OCI-LY7 (cell line): ENCODE results near the gene FRMPD1. TPM values are rescaled to one million over a fixed set of nuclear protein-coding genes. Genes with fewer than 3 reads are reported as not detected.

Experiments used
- BruUV-seq: library from RNA; stranded (reverse); fragments of 400-500 nt; replicated peaks from 2 replicates; lab custom pipeline; 2021; lab: Mats Ljungman, UMichigan
- CTCF ChIA-PET: fragments of 300-600 bp; sonication (Branson Sonifier 250); formaldehyde crosslinking; loops from one replicate; lab custom pipeline; 2022; ENCODE audit warnings: antibody characterized with exemption; ENCODE audit not compliant: unreplicated experiment; lab: Charles Lee
- POLR2A ChIA-PET: fragments of 300-600 bp; sonication (Branson Sonifier 250); formaldehyde crosslinking; loops from one replicate; lab custom pipeline; 2022; ENCODE audit warnings: antibody characterized with exemption; lab: Charles Lee
- DNase-seq: peaks from one replicate; pipeline ENCODE4 v3.0.0-alpha.2; 2015; ENCODE audit warnings: low spot score
- H2AFZ ChIP-seq: fragments of 200-600 bp; sonication (generic), shearing (Covaris generic); 2 replicates; pipeline ENCODE4 v1.6.1; 2014; ENCODE audit warnings: mild to moderate bottlenecking, antibody characterized with exemption, low read length, moderate library complexity
- H3K27ac ChIP-seq: fragments of 200-600 bp; sonication (generic); 2 replicates; pipeline ENCODE4 v1.5.1; 2014; ENCODE audit warnings: mixed run types, low read depth, mild to moderate bottlenecking, moderate library complexity, low read length, inconsistent platforms; ENCODE audit not compliant: poor library complexity, severe bottlenecking
- H3K36me3 ChIP-seq: fragments of 200-600 bp; sonication (generic); 2 replicates; pipeline ENCODE4 v1.6.1; 2014; ENCODE audit warnings: mild to moderate bottlenecking, antibody characterized with exemption, low read length, moderate library complexity, mixed read lengths; ENCODE audit not compliant: insufficient read depth
- H3K4me1 ChIP-seq: fragments of 200-600 bp; sonication (generic); 2 replicates; pipeline ENCODE4 v1.5.1; 2014; ENCODE audit warnings: mild to moderate bottlenecking, low read length; ENCODE audit not compliant: insufficient read depth, poor library complexity, severe bottlenecking
- H3K4me2 ChIP-seq: fragments of 200-600 bp; sonication (generic); 2 replicates; pipeline ENCODE4 v1.6.1; 2014; ENCODE audit warnings: mild to moderate bottlenecking, low read length
- H3K4me3 ChIP-seq: fragments of 200-600 bp; sonication (generic); 2 replicates; pipeline ENCODE4 v1.5.1; 2014; ENCODE audit warnings: mild to moderate bottlenecking, low read depth, low read length; ENCODE audit not compliant: poor library complexity, severe bottlenecking
- H3K79me2 ChIP-seq: fragments of 200-600 bp; sonication (generic); 2 replicates; pipeline ENCODE4 v1.6.1; 2016; ENCODE audit warnings: low read depth, mild to moderate bottlenecking, low read length, moderate library complexity, mixed read lengths; ENCODE audit not compliant: insufficient read depth
- H3K9me2 ChIP-seq: fragments of 200-600 bp; sonication (generic); 2 replicates; pipeline ENCODE4 v1.6.1; 2016; ENCODE audit warnings: mild to moderate bottlenecking, low read length, mixed read lengths; ENCODE audit not compliant: insufficient read depth
- H3K9me3 ChIP-seq: fragments of 200-600 bp; sonication (generic); 2 replicates; pipeline ENCODE4 v1.6.1; 2014; ENCODE audit warnings: mild to moderate bottlenecking, mixed run types, low read length, mixed read lengths
- H4K20me1 ChIP-seq: fragments of 200-600 bp; sonication (generic); 2 replicates; pipeline ENCODE4 v1.6.1; 2014; ENCODE audit warnings: mild to moderate bottlenecking, antibody characterized with exemption, low read length, moderate library complexity, mixed read lengths; ENCODE audit not compliant: insufficient read depth
- EZH2phosphoT487 ChIP-seq: fragments of 200-600 bp; sonication (generic); IDR thresholded peaks from 2 replicates; pipeline ENCODE4 v1.6.1; 2018; ENCODE audit warnings: low read depth, borderline replicate concordance, mild to moderate bottlenecking, mixed run types, antibody characterized with exemption, low read length, moderate library complexity, mixed read lengths
- intact Hi-C: fragments of 100-400 bp; cut with micrococcal nuclease; formaldehyde crosslinking; loops from one replicate; pipeline ENCODE4 v1.10.0; 2022; ENCODE audit not compliant: unreplicated experiment
- total RNA-seq, 2 experiments: library from RNA; depleted of rRNA in 1 of 2; stranded (reverse); fragments of >200 nt in 1 of 2; shearing (Covaris generic) in 1 of 2; gene quantifications; 2 replicates each; pipeline ENCODE4 v1.2.3, GENCODE V29; 2014 to 2022
- TF ChIP-seq, protein P1 (sequence below): fragments of 200-600 bp; sonication (generic); conservative IDR thresholded peaks from 2 replicates; pipeline ENCODE4 v1.5.1; 2014; ENCODE audit warnings: mild to moderate bottlenecking, antibody characterized with exemption, low read length, moderate library complexity, mixed read lengths

FRMPD1 gene
- total RNA-seq, 2 experiments from 2014 or later: not detected

DNA sequence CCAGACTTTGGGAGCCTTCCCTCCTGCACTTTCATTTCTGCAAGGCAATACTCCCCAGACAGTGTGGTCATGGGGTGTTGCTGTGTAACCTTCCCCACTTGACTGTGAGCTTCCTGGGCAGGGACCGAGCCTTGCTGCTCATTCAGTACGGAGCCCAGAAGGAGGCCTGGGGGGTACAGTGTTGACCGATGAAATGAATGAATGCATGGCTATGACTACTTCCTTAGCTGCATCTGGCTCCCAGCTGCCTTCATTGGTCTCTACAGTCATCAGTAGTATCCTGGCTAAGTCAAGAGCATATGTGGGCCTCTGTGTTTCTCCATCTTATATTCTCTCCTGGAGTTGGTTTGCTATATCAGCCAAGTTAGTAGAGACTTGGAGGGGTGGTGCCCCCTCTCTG, 9.9 kb downstream of the FRMPD1 start:
- DNase-seq: no peak
- BruUV-seq: no TSS peak
- TF ChIP-seq, protein P1, sequence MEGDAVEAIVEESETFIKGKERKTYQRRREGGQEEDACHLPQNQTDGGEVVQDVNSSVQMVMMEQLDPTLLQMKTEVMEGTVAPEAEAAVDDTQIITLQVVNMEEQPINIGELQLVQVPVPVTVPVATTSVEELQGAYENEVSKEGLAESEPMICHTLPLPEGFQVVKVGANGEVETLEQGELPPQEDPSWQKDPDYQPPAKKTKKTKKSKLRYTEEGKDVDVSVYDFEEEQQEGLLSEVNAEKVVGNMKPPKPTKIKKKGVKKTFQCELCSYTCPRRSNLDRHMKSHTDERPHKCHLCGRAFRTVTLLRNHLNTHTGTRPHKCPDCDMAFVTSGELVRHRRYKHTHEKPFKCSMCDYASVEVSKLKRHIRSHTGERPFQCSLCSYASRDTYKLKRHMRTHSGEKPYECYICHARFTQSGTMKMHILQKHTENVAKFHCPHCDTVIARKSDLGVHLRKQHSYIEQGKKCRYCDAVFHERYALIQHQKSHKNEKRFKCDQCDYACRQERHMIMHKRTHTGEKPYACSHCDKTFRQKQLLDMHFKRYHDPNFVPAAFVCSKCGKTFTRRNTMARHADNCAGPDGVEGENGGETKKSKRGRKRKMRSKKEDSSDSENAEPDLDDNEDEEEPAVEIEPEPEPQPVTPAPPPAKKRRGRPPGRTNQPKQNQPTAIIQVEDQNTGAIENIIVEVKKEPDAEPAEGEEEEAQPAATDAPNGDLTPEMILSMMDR: no peak
- TF ChIP-seq EZH2phosphoT487: no peak
- no peaks in the 10 kb centered on the region for H4K20me1 ChIP-seq
- intact Hi-C loops: no loop called here
- ChIA-PET CTCF (no interaction called here), POLR2A (no interaction called here)
- H3K9me2 ChIP-seq: no peaks in the 10 kb centered on the region
- H3K4me2 ChIP-seq: no peak overlapping the region
- no peak overlapping the region for H3K4me3 ChIP-seq
- H3K9me3 ChIP-seq: no peaks in the 10 kb centered on the region
- H3K4me1 ChIP-seq: no peaks in the 10 kb centered on the region
- no peaks in the 10 kb centered on the region for H3K79me2 ChIP-seq
- H3K36me3 ChIP-seq: no peaks in the 10 kb centered on the region
- H2AFZ ChIP-seq: no peak overlapping the region
- no peak overlapping the region for H3K27ac ChIP-seq

DNA sequence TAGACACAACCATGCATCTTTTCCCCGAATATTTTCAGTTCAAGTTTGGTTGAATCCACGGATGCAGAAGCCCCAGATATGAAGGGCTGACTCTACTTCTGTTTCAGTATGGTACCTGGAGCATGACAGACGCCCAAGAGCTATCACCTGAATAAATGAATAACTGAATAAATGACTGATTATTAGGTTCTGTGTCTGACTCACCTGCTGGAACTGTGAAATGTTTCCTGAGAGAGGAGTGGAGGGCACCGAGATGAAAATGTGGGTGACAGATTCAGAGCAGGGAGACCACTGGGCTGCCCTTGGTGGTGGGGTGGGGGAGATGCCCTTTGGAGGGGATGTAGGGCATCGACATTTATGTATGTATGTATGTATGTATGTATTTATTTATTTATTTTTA, 13.2 kb downstream of the FRMPD1 start:
- BruUV-seq: no TSS peak
- Histone ChIP-seq H3K4me2 (no peak overlapping the region), H3K9me3 (no peaks in the 10 kb centered on the region), H4K20me1 (no peaks in the 10 kb centered on the region), H3K79me2 (no peaks in the 10 kb centered on the region), H3K4me3 (no peak overlapping the region), H3K36me3 (no peaks in the 10 kb centered on the region), H3K9me2 (no peaks in the 10 kb centered on the region), H3K4me1 (no peaks in the 10 kb centered on the region), H2AFZ (no peak overlapping the region), H3K27ac (no peak overlapping the region)
- DNase-seq: no peak
- TF ChIP-seq EZH2phosphoT487: no peak
- TF ChIP-seq, protein P1: no peak
- intact Hi-C loops: no loop called here
- ChIA-PET CTCF (no interaction called here), POLR2A (no interaction called here)

DNA sequence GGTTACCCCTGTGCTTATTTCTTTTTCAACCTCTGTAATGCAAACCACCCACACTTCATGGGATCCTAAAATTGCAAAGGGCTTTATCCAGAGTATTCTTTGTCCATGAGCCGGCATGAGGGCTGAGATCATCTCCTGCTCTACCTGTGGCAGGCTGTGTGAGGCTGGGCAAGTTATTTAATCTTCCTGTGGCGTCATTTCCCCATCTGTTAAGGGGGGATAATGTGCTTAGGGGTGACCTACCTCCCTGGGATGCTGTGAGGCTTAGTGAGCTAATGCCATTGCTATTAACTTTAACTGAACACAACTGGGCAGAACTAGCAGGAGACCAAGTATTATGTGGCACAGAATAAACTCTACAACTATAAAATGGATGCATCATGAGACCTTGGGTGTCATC, 17.0 kb downstream of the FRMPD1 start:
- Histone ChIP-seq H3K79me2 (no peaks in the 10 kb centered on the region), H4K20me1 (no peaks in the 10 kb centered on the region), H3K9me3 (no peaks in the 10 kb centered on the region), H3K4me1 (no peaks in the 10 kb centered on the region), H3K4me2 (no peak overlapping the region), H2AFZ (no peak overlapping the region), H3K9me2 (no peaks in the 10 kb centered on the region), H3K4me3 (no peak overlapping the region), H3K27ac (no peak overlapping the region), H3K36me3 (no peaks in the 10 kb centered on the region)
- DNase-seq: no peak
- BruUV-seq: no TSS peak
- intact Hi-C loops: no loop called here
- CTCF ChIA-PET: interaction anchor here (0.8 kb wide), 1 partner anchor 55 kb away, joined by 3 read pairs; no protein-coding TSS in a partner anchor
- POLR2A ChIA-PET: interaction anchor here (0.8 kb wide), 1 partner anchor 279 kb away, joined by 3 read pairs; no protein-coding TSS in a partner anchor
- TF ChIP-seq EZH2phosphoT487: no peak
- TF ChIP-seq, protein P1: no peak
